Measurements from ENCODE around the gene CHERP.

- no peak for TF ChIP-seq ARNT (IDR thresholded peaks at IDR 0.05)
- no peak for TF ChIP-seq BHLHE40 (IDR thresholded peaks at IDR 0.05; ENCODE audit: borderline replicate concordance)
- TF ChIP-seq SP1 (IDR thresholded peaks at IDR 0.05), result no peak
- TF ChIP-seq FOXM1 (IDR thresholded peaks at IDR 0.05; ENCODE audit: borderline replicate concordance), result no peak
- TF ChIP-seq CTBP1 (IDR thresholded peaks at IDR 0.05; ENCODE audit: borderline replicate concordance), result no peak
- no peak for TF ChIP-seq L3MBTL2 (conservative IDR thresholded peaks at IDR 0.05)
- no peak for TF ChIP-seq ELF4 (IDR thresholded peaks at IDR 0.05)
- TF ChIP-seq SUZ12 (IDR thresholded peaks at IDR 0.05), result no peak
- TF ChIP-seq FOXK2 (IDR thresholded peaks at IDR 0.05), result no peak
Observed at GRCh38 chr19:16537111-16537510, 5.1 kb downstream of the CHERP start.
